Cardiac atrium fibroblast (primary cell): ENCODE results near the gene FDXACB1. TPM values are rescaled to one million over a fixed set of nuclear protein-coding genes. Genes with fewer than 3 reads are reported as not detected.

ENCODE experiments used
- total RNA-seq: library from RNA; depleted of rRNA; stranded (reverse); fragments of >200 nt; gene quantifications from 2 replicates; pipeline ENCODE4 v1.2.3, GENCODE V29; 2015

The FDXACB1 gene, protein sequence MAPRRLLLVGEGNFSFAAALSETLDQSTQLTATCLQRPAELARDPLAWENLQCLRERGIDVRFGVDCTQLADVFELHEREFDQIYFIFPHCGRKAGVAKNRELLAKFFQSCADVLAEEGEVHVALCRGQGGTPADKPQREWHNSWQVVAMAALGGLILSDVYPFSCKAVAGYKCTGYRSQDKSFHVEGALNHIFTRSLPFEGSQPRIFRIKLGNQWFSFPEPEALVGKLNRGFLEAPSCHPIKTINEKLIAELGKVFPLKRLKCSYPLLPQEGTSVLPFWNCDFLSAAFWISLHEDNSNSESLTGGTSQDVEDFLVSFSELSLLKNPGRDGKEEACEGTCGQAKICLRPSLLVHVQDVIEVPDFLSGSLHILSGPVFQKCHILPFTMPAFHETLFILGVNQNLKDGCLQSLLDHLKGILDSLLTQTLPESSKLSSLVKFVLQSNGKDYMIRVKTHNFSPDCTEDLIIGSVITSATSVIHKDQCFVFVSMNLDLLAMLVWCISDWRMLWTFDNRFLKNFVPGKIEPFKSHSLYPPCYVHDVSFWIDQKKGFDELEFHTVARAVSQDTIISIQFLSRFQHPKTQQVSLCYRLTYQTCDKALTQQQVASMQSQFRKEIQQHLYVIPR
- 0.97 and 2.0 TPM in 2 replicates for total RNA-seq

DNA sequence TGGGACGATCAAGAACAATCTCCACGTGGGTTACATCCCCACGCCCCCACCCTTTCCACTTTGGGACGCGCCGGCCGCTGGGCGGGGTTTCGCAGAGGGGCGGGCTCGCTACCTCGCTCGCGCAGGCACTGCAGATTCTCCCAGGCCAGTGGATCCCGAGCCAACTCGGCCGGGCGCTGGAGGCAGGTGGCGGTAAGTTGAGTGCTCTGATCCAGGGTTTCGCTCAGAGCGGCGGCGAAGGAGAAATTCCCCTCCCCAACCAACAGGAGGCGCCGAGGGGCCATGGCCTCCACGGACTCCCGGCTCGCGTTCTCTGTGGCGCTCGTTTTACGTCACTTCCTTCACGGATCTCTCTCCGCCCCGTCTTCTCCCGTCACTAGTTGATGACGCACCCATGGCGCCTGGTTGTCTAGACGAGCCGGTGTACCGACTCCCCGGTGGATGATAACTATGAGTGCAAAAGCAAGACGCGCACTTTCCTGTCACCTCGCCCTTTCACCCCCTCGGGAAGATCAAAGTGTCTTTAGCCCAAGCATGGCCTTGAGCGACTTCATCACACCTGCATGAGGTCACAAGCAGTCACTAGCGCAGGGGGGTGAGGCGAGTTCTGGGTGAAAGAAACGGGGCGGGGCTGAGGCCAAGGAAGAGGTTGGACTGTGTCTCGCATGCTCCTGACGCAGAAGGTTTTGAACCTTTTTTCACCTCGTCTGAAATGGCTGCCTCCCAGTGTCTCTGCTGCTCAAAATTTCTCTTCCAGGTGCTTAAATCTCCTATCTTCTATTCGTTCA, at the start of gene FDXACB1, which contains the start of gene CFAP68:
FDXACB1 (minus strand) TSS at position 317 of the 788 bp plus-strand sequence; CDS start at position 284, 33 bp downstream.
CFAP68 (plus strand) TSS at position 693 of the 788 bp plus-strand sequence; CDS start at position 713, 20 bp downstream.

DNA sequence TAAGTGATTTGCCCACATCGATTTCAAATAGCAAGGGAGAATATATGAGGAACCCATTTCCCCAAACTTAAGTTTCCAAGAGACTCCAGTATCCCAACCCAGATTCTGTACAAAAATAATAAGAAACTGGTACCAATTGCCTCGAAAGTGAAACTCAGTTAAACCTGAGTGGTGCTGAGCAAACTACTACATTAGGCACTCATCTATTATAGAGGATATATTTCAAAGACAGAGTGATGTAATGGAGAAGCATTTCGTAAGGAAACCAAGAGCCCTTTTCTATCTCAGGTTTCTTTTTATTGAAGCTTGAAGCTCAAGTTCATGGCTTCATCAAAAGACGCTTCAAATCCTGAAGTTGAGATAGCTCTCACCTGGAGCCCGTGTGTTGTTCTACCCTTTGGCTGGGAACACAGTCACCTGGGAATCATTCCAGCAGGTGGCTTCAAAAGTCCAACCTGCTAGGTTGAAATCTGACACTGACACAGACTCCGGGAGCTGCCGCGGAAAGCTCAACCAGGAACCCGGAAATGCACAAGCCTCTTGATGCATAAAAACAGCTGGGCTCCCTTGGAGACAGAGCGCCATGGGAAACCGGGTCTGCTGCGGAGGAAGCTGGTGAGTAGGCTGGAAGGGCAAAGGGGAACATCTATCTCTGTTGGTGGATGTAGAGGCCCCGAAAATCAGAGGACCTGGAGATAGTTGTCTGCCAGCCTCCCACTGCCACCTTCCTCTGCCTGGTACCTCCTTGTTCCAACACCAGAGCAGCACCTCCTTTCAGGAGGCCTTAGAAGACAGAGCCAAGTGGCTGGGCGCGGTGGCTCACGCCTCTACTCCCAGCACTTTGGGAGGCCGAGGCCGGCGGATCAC, 39.7 kb upstream of the FDXACB1 start, which contains the start of gene C11orf52:
C11orf52 (plus strand) TSS at position 524 of the 867 bp plus-strand sequence; CDS start at position 584, 60 bp downstream.

DNA sequence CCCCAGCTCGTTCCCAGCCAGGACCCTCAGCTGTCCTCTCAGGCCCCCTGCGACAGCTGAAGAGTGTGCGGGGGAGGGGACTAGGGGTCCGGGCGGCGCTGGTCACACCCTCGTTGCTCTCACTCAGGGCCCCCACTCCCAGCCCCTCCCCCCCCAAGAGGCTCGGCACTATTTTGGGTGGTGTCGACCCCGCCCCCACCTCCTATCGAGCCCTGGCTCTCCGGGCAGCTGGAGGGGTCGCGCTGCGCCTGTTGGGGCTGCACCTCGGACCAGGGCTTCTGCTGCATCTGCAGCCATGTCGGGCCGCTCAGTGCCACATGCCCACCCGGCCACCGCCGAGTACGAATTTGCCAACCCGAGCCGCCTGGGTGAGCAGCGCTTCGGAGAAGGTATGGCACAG, 33.6 kb upstream of the FDXACB1 start, which contains the start of gene HSPB2:
HSPB2 (plus strand) TSS at position 200 of the 400 bp plus-strand sequence; CDS start at position 296, 96 bp downstream.

DNA sequence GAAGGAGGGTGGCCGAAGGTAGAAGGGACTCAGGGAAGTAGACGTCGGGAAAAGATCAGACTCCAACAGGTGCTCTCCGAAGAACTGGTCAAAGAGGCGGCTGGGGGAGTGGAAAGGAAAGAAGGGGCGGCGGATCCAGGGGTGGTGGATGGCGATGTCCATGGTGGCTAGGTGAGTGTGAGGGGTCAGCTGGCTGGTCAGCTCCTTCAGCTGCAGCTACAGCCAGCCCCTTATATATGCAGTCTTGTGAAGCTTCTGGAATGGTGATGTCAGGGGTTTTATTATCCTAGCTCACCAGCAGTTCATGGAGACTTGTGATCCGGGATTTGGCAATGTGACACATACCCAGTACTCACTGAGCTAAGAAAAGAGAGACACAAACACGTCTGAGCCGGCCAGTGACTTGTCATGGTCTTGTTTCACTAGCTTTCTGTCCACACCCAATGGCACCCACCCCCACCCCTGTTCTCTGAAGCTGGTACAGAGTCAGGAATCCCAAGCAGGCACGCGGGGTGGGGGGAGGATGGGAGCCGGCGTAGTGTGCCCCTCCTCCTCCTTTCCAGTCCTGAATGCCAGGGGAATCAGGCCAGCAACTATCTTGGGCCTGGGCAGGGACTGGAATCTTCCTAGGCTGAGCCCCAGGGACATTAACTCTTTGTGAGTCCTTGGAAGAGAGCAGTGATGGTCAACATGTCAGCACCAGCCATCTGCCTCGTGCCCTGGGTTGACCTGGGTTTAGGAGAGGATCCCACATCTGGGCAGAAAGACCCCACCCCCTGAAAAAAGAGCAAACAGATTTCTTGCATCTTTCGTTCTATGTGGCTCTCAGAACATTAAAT, 32.8 kb upstream of the FDXACB1 start, which contains the start of gene CRYAB:
CRYAB (minus strand) TSS at position 208 of the 839 bp plus-strand sequence; CDS start at position 162, 46 bp downstream.

DNA sequence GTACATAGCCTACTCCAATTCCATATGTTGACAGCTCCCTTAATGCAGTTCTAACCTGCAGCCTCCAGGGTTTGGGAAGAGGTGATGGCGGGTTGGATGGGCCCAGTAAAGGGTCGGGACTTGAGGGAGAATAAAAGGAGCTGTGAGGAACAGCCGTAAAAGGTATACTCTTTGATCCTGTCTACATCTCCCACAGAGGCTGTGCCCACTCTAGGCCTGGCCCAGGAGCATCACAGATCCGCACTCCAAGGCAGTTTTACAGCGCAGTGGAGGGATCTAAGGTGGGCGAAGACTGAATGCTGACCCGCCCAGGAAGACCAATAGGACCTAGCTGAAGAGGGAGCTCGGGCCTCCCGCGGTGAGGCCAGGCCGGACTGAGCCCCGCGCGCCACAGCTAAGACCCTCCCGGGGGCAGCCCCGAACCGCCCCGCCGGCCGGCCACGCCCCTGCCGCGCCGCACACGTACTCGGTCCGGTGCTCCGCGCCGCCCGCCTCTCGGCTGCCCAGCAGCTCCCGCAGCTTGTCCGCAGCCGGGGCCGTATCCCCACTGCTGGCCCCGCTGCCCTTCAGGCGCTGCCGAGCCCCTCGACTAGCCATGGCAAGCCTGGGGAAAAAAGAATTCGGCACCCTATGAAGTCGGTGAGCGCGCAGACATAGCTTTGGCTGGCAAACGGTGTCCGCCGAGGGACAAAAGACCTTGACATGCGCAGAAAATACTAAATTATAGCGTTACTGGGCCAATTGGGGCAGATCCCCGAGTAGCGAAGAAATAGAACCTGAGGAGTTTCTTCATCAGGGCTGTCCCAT, 7.9 kb downstream of the FDXACB1 start, which contains the start of gene ALG9:
ALG9 (minus strand) TSS at position 696 of the 807 bp plus-strand sequence; CDS start at position 597, 99 bp downstream.

Other genes starting within 250 kb of the FDXACB1 start
- 17.1 and 24.1 TPM in 2 replicates for gene PPP2R1B, start 112.8 kb downstream of the FDXACB1 start, total RNA-seq
- gene ALG9, start 7.6 kb downstream of the FDXACB1 start, total RNA-seq, result 28.3 and 35.3 TPM in 2 replicates
- gene CFAP68, start 376 bp upstream of the FDXACB1 start, total RNA-seq, result 8.7 and 28.7 TPM in 2 replicates
- gene CRYAB, start 32.6 kb upstream of the FDXACB1 start, total RNA-seq, result 50.5 and 78.7 TPM in 2 replicates
- 0.36 and 1.9 TPM in 2 replicates for gene HSPB2, start 33.6 kb upstream of the FDXACB1 start, total RNA-seq
- gene C11orf52, start 39.7 kb upstream of the FDXACB1 start, total RNA-seq, result 0.65 and 4.3 TPM in 2 replicates
- gene DIXDC1, start 58.2 kb upstream of the FDXACB1 start, total RNA-seq, result 12.5 and 15.2 TPM in 2 replicates
- gene DLAT, start 146.2 kb upstream of the FDXACB1 start, total RNA-seq, result 29.1 and 30.5 TPM in 2 replicates
- gene PIH1D2, start 194.9 kb upstream of the FDXACB1 start, total RNA-seq, result 0.18 and 0.32 TPM in 2 replicates
- 13.9 and 14.7 TPM in 2 replicates for gene NKAPD1, start 195.1 kb upstream of the FDXACB1 start, total RNA-seq
- 56.1 and 59.9 TPM in 2 replicates for gene TIMM8B, start 207.6 kb upstream of the FDXACB1 start, total RNA-seq
- 85.4 and 87.9 TPM in 2 replicates for gene SDHD, start 207.7 kb upstream of the FDXACB1 start, total RNA-seq